NCI-H128 (cell line): ENCODE results near the gene CYSRT1.

Source experiments
- DNase-seq: peaks from one replicate; lab custom pipeline; 2025; ENCODE audit not compliant: unreplicated experiment; lab: John Stamatoyannopoulos, UW

Gene CYSRT1

DNA sequence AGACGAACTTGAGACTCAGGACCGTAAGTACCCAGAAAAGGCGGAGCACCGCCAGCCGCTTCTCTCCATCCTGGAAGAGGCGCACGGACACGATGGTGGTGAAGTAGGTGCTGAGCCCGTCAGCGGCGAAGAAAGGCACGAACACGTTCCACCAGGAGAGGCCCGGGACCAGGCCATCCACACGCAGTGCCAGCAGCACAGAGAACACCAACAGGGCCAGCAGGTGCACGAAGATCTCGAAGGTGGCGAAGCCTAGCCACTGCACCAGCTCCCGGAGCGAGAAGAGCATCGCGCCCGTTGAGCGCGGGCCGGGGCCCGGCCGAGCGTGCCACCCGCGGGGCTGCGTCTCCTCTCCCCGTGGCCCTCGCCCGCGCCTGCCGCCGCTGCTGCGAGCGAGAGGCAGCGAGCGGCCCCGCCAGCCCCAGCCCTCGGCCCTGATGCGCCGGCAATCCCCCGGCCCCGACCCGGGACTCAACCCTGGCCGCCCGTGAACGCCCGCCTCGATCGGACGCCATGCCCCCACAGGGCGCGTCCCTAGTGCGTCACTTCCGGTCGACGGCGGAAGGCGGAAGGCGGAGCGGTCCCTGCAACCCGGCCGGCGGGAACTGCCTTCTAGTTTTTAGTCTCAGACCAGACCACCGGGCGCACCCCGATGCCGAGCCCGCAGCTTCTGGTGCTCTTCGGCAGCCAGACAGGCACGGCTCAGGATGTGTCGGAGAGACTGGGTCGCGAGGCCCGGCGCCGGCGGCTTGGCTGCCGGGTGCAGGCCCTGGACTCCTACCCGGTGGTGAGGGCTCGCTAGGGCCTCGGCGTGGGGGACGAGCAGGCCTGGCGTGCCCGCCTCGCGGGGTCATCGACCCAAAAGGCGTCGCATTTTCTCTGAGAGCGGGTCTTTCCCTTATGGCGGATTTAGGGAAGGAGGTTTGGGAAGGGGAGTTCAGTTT lies 19.6 kb upstream of the CYSRT1 start, which contains the start of the genes NDOR1 and TMEM203:
Gene NDOR1 (plus strand): TSS at position 575 of the 944 bp plus-strand sequence. CDS start 78 bp downstream, at position 653.
Gene TMEM203 (minus strand): TSS at position 523 of the 944 bp plus-strand sequence. CDS start 234 bp downstream, at position 289.
- peak; percentile 36 for DNase-seq

DNA sequence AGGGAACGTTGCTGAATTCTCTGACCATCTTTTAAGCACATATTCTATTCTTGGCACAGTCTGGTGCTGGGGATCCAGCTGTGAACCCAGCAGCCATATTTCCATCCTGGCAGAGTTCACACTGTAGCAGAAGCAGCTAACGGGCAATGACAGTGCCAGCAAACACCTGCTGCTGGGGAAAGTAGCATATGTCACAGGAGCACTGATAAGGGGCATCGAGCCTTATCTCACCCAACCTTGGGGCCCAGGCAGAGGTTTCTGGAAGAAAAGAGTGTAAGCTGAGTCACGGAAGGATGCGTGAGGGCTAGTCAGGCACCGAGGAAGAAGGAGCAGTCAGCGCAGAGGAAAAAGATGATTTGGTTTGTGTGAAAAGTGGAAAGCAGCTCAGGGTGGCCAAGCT lies 18.4 kb upstream of the CYSRT1 start:
- DNase-seq: no peak

DNA sequence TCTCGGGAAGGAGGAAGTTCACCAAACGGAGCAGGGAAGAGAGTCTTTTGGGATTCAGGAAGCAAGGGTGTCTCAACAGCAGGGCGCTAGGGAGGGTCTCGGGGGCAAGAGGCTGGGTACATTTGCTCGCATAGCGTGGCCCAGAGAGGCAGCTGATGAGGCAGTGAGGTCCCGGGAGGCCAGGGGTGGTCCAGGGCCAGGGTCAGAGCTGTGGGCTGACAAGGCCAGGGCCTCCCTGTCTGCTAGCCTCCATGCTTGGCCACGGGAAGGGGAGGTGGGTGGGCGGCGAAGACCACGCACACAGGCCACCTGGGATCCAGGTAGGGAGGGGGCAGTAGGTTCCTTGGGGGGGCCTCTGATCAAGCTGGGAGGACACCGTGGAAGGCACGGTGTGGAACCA lies 13.4 kb upstream of the CYSRT1 start:
- no peak for DNase-seq

DNA sequence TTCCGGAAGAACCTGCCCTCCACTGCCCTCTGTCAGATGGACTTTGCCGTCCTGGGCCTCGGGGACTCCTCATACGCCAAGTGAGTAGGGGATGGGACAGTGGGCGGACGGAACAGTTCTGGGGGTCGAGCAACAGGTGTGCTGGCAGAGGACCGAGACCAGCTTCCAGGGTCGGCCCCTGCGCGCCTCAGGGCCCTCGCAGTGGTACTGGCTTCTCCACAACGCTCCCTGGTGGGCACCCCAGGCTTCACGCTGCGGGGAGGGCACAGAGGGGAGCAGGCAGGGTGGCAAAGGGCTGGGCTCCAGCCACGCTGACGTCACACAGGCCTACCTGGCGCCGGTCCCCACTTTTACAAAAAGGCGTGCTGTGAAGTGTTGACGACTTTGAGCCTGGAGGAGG lies 12.5 kb upstream of the CYSRT1 start:
- DNase-seq: no peak

DNA sequence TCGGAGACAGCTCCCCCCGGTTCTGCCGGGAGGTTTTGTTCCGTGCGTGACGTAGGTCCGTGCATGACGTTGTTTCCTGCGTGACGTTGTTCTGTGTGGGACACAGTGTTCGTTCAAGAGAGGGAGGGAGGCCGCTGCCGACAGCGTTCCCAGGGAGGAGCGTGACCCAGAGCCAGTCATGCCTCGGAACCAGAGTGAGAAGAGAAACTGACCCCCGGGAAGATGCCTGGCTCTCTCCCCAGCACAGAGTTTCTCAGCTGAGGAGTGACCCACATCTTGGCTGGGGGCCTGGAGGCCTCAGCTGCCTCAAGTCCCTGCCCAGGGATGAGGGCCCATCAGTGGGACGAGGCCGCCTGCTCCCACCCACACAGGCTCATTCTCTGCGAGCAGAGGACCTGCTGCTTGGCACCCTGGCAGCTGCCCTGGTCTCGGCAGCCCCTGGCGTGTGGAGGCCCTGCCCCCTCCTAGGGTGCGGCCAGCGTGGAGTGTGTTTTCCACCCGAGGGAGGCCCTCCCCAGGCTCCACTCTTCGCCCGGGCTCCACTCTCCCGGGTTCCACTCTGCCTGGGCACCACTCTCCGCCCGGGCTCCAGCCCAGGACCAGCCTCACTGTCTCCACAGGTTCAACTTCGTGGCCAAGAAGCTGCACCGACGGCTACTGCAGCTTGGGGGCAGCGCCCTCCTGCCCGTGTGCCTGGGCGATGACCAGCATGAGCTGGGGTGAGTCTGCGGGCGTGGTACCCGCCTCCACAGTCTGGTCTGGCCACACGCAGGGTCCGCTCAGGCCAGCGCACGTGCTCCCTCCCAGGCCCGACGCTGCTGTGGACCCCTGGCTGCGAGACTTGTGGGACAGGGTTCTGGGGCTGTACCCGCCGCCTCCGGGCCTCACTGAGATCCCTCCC lies 11.6 kb upstream of the CYSRT1 start:
- DNase-seq: no peak

DNA sequence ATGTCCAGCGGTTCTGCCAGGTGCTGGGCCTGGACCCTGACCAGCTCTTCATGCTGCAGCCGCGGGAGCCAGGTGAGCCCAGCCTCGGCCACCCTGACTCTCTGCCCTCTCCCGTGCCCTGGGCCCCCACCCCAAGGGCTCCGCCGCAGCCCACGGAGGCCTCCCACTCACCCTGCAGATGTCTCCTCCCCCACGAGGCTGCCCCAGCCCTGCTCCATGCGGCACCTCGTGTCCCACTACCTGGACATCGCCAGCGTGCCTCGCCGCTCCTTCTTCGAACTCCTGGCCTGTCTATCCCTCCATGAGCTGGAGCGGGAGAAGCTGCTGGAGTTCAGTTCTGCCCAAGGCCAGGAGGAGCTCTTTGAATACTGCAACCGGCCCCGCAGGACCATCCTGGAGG lies 10.4 kb upstream of the CYSRT1 start:
- DNase-seq: no peak

DNA sequence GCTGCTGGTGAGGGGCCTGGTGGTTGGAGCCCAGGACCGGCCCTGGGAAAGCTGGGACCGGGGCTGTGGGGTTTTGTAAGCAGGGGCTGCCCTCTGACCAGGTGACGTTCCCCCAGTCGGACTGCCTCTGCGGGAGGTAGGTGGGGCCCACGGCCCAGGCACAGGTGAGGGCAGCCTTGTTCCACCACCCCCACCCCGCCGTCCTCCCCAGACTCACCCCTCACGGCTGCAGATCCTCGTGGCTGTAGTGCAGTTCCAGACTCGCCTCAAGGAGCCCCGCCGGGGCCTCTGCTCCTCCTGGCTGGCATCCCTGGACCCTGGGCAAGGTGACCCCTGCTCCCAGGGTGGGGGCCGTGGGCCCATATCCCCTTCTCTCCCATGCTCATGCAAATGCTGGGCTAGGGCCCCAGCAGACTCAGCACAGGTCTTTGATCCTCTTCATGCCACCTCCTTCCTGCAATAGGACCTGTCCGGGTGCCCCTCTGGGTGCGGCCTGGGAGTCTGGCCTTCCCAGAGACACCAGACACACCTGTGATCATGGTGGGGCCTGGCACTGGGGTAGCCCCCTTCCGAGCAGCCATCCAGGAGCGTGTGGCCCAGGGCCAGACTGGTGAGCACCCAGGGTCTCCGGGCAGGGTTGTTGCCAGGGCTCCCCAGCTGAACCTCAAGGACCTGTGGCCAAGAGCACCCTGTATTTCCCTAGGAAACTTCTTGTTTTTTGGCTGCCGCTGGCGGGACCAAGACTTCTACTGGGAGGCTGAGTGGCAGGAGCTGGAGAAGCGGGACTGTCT lies 9.6 kb upstream of the CYSRT1 start:
- DNase-seq: no peak

DNA sequence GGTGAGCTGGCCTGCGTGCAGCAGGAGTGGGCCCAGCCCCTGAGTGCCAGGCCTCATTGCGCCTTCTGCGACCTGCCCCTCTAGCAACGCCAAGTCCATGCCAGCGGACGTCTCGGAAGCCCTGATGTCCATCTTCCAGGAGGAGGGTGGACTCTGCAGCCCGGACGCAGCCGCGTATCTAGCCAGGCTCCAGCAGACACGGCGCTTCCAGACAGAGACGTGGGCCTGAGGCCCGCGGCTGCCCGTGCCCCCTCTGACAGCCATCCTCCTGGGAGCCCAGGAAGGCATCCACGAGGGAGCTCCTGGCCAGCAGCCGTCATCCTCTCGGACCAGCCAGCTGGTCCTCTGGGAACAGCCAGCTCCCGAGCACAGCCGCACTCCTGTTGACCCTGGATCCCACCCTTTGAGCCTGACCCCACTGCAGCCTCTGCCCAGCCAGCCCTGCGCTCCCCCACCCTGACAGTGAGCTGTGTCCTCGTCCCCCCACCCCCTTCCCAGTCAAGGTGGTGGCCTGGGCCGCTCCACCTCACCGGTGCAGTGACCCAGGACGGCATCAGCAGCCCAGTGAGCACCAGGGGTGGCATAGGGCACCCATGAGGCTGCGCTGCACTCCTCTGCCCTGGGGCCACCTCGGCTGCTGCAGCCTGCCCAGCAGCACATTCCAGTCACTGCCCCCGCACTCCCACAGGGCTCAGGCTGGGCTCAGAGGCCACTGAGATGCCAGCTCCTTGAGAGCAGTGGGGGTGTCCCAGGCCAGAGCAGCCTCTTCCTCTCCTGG lies 8.6 kb upstream of the CYSRT1 start:
- no peak for DNase-seq

DNA sequence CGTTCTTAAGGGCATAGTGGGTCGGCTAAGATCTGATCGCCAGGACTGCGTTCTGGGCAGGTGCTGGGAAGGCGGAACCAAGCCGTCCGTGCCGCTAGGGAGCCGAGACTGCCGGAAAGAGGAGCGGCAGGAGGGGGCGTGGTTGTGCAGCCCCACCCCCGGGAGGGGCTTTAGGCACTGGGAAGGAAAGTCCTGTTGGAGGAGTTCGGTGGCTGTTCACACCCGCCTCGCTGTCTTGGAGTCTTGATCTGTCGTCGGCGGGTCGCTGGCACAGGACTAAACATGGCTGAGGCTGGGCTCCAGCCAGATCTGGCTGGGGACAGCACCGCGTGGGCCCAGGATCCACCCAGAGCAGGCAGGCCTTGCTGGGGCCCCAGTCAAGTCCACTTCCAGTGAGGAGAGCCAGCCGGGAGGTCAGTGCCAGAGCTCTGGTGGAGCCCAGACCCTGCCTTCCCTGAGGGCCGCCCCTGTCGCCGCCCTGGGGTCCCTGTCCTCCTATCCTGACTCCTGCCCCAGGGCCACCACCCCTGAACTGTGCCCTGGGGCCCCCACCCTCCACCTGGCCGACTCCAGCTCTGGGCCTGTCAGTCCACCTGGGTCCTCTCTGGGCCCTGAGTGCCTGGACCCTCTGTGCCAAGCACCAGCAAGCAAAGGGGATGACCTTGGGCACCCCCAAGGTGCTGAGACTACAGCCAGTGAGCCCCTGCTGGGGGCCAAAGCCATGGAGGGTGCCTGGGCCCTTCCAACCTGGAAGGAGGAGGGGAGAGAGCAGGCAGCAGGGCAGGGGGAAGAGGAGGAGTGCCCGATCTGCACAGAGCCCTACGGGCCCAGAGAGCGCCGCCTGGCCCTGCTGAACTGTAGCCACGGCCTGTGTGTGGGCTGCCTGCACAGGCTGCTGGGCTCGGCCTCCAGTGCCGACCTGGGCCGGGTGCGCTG lies 7.4 kb upstream of the CYSRT1 start:
- no peak for DNase-seq

DNA sequence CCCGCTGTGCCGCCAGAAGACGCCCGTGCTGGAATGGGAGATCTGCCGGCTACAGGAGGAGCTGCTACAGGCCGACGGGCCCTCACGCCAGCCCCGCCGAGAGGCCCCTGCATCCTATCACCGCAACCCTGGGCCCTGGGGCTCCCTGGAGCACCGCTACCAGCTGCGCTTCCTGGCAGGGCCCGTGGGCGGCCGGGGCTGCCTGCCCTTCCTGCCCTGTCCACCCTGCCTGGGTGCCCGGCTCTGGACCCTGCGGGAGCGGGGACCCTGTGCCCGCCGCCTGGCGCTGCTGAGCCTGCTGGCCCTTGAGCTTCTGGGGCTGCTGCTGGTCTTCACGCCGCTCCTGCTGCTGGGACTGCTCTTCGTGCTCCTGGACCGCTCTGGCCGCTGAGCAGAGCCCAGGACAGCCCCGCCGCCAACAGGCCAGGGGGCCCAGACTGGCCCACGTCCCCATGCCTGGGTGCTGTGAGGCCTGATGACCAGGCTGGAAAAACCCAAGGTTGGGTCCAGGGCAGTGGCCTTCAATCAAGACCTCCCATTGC lies 6.7 kb upstream of the CYSRT1 start:
- no peak for DNase-seq

DNA sequence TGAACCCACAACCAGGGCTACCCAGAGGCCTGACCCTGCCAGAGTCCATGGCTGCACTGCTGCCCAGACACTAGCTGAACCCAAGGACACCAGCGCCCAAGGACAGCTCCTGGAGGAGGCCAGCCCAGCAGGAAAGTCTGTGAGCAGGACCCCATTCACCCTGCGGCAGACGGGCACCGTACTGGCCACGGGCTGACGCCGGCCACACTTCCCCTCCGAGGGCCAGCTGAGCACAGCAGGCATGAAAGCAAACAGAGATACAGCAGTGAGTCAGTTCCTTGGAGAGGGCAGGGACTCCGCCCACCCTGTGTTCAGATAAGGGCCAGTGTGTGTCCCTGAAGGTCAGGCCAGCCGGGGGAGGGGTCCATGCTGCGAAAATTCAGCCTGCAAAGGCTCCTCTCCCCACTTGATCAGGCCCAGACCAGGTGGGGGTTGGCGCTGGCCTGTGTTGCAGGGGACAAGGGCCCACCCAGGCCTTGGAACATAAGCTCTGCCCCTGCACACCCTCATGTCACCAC lies 6.2 kb upstream of the CYSRT1 start:
- DNase-seq: no peak

DNA sequence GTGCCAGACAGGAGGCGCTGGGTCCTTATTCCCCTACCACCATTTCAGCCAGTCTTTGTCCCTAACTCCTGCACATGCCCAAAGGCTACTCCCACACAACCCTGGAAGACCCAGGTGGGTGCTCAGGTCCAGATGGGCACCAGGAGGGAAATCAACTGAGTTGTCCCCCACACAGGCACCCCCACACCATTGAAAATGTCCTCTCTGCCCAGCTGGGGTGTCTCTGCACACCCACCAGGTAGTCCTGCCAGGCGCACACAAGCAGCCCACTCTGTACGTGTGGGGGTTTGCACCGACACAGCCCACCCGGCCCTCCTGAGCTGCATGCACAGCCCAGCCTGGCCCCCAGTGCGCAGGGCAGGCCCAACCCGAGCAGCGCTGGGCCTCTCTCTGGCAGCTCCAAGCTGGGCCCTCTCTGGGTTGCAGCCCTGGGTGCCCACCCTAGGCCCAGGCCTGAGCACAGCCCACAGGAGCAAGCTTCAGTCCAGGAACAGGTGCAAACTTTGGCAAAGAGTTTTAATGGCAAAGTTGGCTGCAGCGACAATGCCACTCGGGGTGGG lies 5.1 kb upstream of the CYSRT1 start:
- DNase-seq: no peak

DNA sequence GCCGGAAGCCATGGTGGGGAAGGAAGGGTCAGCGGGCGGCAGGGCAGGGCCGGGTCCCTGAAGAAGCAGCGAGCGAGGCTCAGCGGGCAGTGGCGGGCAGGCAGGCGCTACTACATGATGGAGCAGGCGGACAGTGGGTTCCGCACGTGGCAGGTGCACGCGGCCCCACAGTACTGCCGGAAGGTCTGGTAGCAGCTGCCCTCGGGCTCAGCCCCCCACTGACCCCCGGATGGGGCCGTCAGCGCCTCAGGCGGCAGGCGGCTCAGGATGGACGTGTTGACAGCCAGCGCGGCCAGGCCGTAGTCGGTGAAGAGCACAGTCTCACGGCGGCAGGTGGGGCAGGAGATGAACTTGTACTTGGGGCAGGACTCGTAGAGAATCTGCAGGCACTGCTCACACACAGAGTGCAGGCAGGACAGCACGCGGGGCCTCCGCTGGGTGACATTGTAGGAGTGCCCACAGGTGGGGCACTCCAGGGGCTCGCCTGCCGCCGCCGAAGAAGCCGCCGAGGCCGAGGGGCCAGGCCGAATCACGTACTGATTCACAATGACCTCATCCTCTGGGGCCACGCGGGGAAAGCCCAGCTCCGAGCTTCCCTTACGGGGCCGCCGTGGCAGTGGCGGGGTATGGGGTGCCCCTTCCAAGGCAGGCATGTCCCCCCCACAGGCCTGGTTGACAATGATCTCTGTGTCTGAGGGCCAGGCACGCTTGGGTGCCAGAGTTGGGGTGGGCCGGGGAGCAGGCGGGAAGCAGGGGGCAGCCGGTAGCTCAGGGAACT lies 4.5 kb upstream of the CYSRT1 start:
- DNase-seq: no peak

DNA sequence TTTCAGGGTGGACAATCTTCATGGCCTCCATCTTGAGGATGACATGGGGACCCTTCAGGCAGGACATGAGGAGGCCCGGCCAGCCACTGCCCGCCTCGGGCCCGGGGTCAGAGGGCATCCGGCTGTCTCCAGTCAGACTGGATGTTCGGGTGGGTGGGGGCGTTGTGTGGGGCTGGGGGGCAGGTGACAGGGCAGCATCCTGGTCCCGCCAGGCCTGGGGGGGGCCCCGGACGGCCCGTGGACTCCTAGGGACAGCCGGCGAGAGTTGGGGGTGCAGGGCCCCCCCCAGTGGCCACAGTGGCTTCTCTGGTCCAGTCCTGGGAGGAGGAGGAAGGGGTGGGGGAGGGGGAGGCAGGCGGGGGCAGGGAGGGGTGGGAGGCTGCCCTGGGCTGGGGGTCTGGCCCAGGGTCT lies 3.9 kb upstream of the CYSRT1 start:
- no peak for DNase-seq

DNA sequence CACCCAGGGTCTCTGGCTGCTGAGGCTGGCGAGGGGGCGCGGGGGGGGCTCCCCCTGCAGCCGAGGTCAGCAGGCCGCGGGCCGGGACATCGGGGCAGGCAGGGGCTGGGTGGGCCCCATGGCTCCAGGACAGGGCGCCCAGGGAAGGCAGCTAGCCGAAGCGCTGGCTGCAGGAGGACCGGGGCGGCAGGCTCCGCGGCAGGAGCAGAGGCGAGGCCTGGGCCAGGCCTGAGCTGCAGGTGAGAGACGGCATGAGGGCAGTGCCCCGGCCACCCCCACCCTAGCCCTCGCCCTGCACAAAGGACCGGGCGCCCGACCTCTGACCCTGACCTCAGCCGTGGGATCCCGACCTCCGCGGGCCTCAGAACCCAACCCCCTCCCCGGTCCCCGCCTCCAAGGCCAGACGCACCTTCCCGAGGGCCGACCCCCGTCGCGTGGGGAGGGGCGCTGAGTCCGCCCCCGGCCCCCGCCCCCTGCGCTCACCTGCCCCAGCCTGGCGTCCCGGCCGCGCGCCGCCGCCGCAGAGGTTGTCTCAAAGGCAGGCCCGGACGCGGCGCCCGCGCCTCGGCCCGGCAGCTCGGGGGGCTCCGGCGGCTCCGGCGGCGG lies 3.4 kb upstream of the CYSRT1 start:
- DNase-seq: no peak

DNA sequence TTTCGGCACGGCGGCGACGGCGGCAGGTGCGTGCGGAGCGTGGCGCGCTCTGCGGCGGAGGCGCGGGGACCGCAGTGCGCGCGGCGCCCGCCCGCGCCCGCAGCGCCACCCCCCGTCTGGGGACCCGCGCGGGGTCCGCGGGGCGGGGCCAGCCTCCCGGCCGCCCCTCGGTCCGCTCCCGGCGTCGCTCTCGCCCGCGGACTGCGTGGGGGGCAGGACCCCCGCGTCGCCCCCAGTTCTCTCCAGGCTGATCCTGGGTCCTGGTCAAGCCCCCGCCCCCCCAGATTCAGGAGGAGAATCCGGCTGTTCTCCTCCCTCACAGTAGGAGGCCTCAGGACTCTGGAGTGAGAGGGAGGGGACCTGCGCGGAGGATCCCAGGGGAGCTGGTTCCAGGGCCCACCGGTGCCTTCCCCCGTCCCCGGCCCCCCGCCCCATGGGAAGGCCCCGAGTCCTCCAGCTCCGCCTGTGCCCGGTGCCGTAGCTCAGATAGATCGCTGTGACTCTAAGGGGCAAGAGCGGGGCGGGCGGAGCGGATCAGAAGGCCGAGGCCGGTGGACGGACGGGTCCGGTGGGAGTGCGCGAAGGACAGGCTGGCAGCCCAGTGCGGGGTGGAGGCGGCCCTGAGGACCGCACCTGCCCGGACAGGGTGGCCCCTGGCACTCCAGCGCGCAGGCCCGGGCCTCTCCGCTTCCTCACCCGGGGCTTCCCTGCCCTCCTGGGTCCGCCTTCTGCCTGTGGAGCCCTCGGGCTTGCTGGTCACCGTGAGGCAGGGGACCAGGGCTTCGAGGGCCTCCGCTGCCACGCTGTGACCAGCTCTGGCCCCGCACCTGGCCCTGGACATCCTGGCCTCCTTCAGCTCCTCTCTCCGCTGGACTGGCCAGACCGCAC lies 2.5 kb upstream of the CYSRT1 start, which contains the start of gene RNF208:
Gene RNF208 (minus strand): TSS at position 51 of the 888 bp plus-strand sequence. CDS start 1,028 bp downstream, outside the sequence.
- DNase-seq: no peak
